ENCODE results near the gene DTWD2. TPM values are rescaled to one million over a fixed set of nuclear protein-coding genes. Genes with fewer than 3 reads are reported as not detected.

DTWD2 gene
- polyA plus RNA-seq, 1 experiment, result 1.9 TPM

DNA sequence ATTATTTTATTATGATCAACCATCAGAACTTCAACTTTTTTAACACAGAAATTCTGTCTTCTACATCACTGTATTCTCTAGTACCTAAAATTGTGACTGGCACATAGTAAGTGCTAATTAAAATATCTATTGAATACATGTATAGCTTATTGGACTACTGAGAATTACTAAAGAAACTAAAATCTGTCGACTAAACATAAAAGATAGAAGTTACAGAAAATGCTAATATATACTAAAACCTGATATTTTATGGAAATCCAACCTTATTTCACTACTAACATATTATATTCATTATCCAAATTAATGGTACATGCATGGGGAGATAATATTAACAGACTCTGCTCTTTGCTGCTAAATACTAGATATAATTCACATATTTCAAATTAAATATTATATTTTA, 153.6 kb downstream of the DTWD2 start:
- TF ChIP-seq, protein P1, sequence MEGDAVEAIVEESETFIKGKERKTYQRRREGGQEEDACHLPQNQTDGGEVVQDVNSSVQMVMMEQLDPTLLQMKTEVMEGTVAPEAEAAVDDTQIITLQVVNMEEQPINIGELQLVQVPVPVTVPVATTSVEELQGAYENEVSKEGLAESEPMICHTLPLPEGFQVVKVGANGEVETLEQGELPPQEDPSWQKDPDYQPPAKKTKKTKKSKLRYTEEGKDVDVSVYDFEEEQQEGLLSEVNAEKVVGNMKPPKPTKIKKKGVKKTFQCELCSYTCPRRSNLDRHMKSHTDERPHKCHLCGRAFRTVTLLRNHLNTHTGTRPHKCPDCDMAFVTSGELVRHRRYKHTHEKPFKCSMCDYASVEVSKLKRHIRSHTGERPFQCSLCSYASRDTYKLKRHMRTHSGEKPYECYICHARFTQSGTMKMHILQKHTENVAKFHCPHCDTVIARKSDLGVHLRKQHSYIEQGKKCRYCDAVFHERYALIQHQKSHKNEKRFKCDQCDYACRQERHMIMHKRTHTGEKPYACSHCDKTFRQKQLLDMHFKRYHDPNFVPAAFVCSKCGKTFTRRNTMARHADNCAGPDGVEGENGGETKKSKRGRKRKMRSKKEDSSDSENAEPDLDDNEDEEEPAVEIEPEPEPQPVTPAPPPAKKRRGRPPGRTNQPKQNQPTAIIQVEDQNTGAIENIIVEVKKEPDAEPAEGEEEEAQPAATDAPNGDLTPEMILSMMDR (IDR thresholded peaks at IDR 0.05; ENCODE audit: low read depth, low read length), result no peak
- DNase-seq (ENCODE audit: low read depth, low spot score), result no peak
- Histone ChIP-seq H3K27me3 (ENCODE audit: control insufficient read depth, insufficient read depth, low read length) (no peaks in the 10 kb centered on the region), H3K27ac (ENCODE audit: low read depth, low read length) (no peak overlapping the region), H3K4me3 (ENCODE audit: low read depth, low read length) (no peak overlapping the region), H3K9me3 (ENCODE audit: control insufficient read depth, insufficient read depth, low read length) (no peaks in the 10 kb centered on the region)
- POLR2A ChIA-PET, result no interaction called here
- CTCF ChIA-PET, result no interaction called here

DNA sequence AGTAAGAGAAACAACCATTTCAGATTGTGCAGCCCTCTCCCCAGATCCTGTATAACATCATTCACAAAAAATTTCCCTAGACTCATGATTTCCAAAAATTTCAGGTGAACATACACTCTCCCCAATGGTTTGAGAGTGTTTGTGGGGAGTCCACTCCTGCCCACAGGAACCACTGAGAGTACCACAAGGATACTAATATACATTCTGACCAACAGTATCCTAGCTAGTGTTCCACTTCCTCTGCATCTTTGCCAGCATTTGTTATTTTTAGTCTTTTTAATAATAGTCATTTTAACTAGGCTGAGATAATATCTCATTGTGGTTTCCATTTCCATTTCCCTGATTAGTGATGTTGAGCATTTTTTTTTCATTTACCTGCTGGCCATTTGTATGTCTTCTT, 155.4 kb downstream of the DTWD2 start:
- Histone ChIP-seq H3K9me3 (ENCODE audit: control insufficient read depth, insufficient read depth, low read length) (no peaks in the 10 kb centered on the region), H3K4me3 (ENCODE audit: low read depth, low read length) (no peak overlapping the region), H3K27me3 (ENCODE audit: control insufficient read depth, insufficient read depth, low read length) (no peaks in the 10 kb centered on the region), H3K27ac (ENCODE audit: low read depth, low read length) (no peak overlapping the region)
- DNase-seq (ENCODE audit: low read depth, low spot score), result no peak
- TF ChIP-seq, protein P1 (IDR thresholded peaks at IDR 0.05; ENCODE audit: low read depth, low read length), result no peak
- ChIA-PET POLR2A (no interaction called here), CTCF (no interaction called here)

DNA sequence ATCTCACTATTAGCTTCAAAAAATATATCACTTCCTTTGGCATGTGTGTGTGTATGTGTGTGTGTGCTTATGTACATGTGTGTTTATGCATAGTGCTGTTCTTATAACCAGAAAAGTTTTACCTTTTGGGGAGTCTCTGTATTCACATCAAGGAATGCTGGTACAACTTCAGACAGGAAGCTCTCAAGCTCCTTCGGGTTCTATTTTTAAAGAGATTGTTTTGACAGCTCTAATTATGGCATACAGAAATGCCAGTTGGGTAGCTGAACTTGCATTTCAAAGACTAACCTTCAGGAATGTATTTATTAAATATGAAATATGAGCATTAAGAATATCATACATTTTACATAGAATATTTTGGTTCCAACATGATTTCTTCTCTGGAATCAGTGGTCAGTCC, 163.1 kb downstream of the DTWD2 start:
- no peaks in the 10 kb centered on the region for H3K9me3 ChIP-seq (ENCODE audit: control insufficient read depth, insufficient read depth, low read length)
- no peak overlapping the region for H3K27ac ChIP-seq (ENCODE audit: low read depth, low read length)
- ChIA-PET CTCF (interaction anchor here (0.5 to 0.6 kb wide), 2 partner anchors 33 to 131 kb away, joined by 3 read pairs; no protein-coding TSS in a partner anchor), POLR2A (no interaction called here)
- H3K27me3 ChIP-seq (ENCODE audit: control insufficient read depth, insufficient read depth, low read length), result no peaks in the 10 kb centered on the region
- DNase-seq (ENCODE audit: low read depth, low spot score), result no peak
- H3K4me3 ChIP-seq (ENCODE audit: low read depth, low read length), result no peak overlapping the region
- TF ChIP-seq, protein P1 (IDR thresholded peaks at IDR 0.05; ENCODE audit: low read depth, low read length), result no peak

DNA sequence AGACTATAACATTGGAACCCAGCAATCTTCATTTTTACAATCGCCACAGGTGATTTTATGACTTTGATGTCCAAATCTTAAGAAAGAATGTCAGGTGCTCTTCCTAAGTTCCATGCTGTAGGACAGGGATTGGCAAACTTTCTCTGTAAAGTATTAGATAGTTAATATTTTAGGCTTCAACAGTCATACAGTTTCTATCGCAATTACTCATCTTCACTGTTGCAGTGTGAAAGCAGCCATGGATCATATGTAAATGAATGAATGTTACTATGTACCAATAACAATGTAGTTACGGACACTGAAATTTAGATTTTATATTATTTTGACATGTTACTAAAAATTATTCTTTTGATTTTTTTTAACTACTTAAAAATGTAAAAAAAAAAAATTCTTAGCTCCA, 169.7 kb downstream of the DTWD2 start:
- DNase-seq (ENCODE audit: low read depth, low spot score), result no peak
- no peak overlapping the region for H3K4me3 ChIP-seq (ENCODE audit: low read depth, low read length)
- H3K9me3 ChIP-seq (ENCODE audit: control insufficient read depth, insufficient read depth, low read length), result no peaks in the 10 kb centered on the region
- no peaks in the 10 kb centered on the region for H3K27me3 ChIP-seq (ENCODE audit: control insufficient read depth, insufficient read depth, low read length)
- POLR2A ChIA-PET, result no interaction called here
- TF ChIP-seq, protein P1 (IDR thresholded peaks at IDR 0.05; ENCODE audit: low read depth, low read length), result no peak
- CTCF ChIA-PET, result interaction anchor here (1.3 kb wide), 1 partner anchor 26 kb away, joined by 7 read pairs; no protein-coding TSS in a partner anchor
- no peak overlapping the region for H3K27ac ChIP-seq (ENCODE audit: low read depth, low read length)

DNA sequence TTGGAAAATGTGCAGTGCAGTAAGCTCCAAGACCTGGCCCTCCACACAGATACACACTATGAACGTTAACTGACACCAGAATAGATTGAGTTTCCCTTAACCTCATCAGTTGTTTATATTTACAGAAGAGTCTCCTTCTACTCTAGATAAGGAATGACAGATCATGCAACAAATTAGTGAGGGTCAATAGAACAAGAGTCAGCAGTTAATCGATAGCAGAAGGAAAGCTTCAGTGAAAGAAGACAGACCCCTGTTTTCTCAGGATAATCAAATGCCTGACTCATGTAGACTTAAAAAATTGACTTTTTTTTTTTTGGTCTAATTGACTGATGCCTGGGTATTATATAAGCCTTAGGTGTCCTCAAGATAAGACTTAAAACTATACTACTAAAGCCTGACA, 179.9 kb downstream of the DTWD2 start:
- Histone ChIP-seq H3K27ac (ENCODE audit: low read depth, low read length) (no peak overlapping the region), H3K9me3 (ENCODE audit: control insufficient read depth, insufficient read depth, low read length) (no peaks in the 10 kb centered on the region), H3K4me3 (ENCODE audit: low read depth, low read length) (no peak overlapping the region), H3K27me3 (ENCODE audit: control insufficient read depth, insufficient read depth, low read length) (no peaks in the 10 kb centered on the region)
- TF ChIP-seq, protein P1 (IDR thresholded peaks at IDR 0.05; ENCODE audit: low read depth, low read length), result no peak
- POLR2A ChIA-PET, result no interaction called here
- DNase-seq (ENCODE audit: low read depth, low spot score), result no peak
- CTCF ChIA-PET, result interaction anchor here (1.5 kb wide), 1 partner anchor 16 kb away, joined by 5 read pairs; no protein-coding TSS in a partner anchor
